SW 1271 (cell line): ENCODE measurements around the gene KCNH2.
A peak's percentile ranks its signal among the peaks of the same experiment; 100 is the strongest.
"Not testable (repeated sequence)": the region's sequence is repeated elsewhere in the genome, so short reads cannot be mapped to it uniquely, and the experiment has no call there.

Experiments used
- DNase-seq, 2 experiments: peaks; one replicate each; lab custom pipeline; 2025; lab: John Stamatoyannopoulos, UW

Gene KCNH2

DNA sequence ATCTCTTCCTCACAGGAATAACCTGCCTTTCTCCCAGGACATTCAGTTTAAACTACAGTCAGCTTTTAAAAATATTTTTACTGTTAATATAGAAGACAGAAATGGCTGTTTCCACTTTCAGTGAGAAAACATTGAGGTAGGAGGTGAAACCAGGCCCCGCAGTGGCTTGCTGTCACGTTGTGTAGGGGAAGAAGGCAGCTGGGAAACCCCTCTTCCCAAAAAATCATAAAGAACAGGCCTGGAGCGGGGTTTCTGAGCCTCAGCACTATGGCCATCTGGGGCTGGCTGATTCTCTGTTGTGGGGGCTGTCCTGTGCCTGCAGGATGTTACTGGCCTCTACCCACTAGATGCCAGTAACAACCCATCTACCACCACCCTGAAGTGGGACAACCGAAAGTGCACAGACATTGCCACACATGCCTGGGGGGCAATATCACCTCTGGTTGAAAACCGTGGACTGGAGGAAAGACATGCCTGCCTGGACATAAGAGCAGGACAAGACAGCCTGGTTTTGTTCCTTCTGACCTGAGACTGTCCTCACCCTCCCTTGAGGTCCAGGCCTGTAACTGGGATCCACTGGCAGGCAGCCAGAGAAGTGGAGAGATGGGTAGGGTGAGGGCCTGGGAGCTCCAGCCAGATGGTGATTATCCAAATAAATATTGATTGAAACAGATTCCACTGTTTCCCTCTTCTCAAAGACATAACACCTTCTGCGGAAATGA, 43.9 kb downstream of the KCNH2 start:
- no peak for DNase-seq

DNA sequence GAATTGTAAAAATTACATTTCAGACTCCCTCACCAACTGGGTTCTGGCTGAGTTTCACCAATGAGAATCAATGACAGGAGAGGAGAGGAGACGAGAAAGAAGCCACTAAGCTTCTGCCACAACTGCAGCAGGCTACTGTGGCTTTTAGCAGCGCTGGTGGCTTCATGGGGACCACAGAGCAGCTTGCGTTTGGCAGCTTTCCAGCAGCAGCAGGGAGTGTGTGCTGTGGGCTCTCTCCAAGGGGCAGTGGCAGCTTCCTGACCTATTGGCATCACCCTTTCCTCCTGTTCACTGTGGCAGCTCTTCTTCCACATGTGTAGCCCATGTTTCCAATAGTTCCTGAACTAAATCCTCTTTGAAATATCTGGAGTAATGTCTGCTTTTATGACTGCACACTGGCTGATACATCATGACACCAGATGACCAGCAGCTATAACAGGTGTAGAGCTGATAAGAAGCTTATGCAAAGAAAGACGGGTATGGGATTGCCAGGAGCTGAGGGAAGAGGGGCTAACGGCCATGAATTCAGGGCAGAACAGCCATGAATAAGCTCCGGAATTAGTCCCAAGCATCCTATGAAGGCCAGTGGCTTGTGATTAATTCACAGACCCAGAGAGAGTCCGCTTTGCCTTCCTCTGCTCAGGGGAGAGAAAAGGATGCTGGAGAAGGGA, 46.8 kb downstream of the KCNH2 start:
- DNase-seq, result no peak

DNA sequence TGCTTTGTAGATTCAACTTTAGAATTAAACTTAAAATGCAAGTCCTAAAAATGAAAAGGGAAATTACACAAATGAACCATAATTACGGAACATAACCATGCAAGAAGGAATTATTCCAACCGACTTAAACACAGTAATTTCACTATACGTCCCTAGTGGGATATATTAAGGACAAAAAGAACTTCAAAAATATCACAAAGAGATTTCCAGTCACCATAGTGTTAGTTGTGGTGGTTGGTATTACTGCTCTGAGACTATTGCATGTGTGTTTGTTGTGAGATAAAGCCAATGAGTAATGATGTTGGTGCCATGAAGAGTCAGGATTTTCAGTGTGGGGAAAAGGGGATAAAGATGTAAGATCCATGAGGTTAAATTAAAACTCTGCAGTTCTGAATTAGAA, 49.6 kb downstream of the KCNH2 start:
- no peak for DNase-seq

- no peak for DNase-seq
Observed at GRCh38 chr7:150927956-150928344, 50.2 kb downstream of the KCNH2 start.

DNA sequence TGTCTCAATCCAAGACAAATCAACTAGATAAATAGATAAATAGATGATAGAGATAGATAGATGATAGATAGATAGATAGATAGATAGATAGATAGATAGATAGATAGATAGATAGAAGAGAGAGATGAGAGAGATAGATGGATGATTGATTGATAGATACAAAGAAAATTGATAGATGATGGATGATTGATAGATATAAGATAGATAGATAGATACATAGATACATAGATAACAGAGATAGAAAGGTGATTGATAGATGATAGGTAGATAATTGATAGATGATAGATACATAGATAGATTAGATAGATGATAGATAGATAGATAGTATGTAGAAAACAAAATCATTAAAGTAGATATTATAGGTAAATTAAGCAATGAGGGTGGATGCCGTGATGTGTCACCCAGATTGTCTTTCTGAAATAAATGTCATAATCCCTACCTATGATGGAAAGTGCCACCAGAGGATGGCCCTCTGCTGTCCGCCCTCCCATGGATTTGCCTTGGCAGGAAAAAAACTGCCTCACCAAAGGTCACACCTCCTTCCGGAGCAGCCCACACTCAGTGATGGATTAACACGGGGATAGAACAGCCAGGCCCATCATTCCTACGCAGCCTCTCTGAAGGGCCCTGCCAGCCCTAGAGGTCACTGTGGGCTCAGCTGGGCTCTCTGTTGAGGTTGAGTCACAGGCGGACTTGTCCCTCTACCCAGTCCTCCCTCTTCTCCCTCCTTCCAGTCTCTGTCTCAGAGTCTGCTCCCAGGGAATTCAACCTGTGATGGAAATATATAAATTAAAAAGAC, 50.8 kb downstream of the KCNH2 start:
- DNase-seq, result no peak

DNA sequence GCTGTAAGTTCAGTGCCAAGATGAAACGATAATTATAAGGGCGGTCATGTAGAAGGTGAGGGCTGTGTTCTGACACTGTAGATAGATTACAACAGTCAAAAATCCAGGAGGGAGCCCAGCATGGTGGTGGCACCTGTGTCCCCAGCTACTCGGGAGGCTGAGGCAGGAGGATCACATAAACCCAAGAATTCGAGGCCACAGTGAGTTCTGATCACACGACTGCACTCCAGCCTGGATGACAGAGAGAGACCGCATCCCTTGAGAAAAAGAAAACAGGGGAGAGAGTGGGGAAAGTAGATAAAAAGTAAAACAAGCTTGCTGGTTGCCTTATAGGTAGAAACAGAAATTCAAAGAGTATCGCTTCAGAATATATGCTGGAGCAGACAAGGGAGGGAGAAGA, 52.1 kb downstream of the KCNH2 start:
- no peak for DNase-seq

GRCh38 chr7:150924369-150924781, 53.7 kb downstream of the KCNH2 start:
- DNase-seq, result no peak

- DNase-seq, result no peak
Observed at GRCh38 chr7:150923802-150924201, 54.3 kb downstream of the KCNH2 start.

DNA sequence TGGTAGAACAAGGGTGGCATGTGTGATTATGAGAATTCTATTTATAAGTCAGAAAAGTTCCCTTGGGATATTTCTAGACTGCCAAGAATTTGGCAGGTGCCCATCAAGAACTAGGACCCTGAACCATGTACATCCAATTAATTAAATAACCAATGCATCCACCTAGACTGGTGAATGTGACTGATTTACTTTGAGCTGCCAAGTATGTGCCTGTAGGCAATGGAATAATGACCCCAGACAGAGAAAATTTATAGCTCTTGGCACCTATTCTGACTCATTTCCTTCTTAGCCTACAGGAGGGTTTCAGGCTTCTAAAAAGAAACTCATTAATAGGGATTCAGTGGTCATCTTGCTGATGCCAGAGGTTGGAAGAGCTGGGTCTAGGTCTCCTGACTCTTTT, 54.9 kb downstream of the KCNH2 start:
- peak in 1 of 2 experiments; percentile 24 for DNase-seq

GRCh38 chr7:150919160-150919559, 59.0 kb downstream of the KCNH2 start:
- no peak for DNase-seq

GRCh38 chr7:150918378-150918777, 59.7 kb downstream of the KCNH2 start:
- no peak for DNase-seq

- DNase-seq, result no peak
Observed at GRCh38 chr7:150917969-150918368, 60.2 kb downstream of the KCNH2 start.

DNA sequence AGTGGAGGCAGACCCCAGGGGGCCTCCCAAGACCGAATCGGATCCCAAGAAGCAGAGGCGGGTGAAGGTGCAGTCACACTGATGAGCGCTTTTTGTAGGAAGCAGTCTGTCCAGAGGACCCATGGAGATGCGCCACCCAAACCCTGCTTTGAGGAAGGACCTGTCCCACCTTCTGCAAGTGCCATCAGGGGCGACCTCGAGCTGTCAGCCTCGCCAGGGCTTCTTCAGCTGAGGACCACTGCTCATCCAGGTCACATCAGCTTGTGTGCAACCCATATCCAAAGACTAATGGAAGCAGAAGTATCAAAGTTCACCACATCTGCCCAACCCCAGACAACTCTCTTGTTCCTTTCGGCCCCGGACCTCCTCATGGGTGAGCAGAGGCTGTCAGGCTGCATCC, 61.5 kb downstream of the KCNH2 start:
- no peak for DNase-seq

- DNase-seq, result no peak
Observed at GRCh38 chr7:150914966-150915365, 63.2 kb downstream of the KCNH2 start.

GRCh38 chr7:150914196-150914595, 63.9 kb downstream of the KCNH2 start:
- no peak for DNase-seq

GRCh38 chr7:150912427-150912826, 65.7 kb downstream of the KCNH2 start:
- DNase-seq, result no peak

DNA sequence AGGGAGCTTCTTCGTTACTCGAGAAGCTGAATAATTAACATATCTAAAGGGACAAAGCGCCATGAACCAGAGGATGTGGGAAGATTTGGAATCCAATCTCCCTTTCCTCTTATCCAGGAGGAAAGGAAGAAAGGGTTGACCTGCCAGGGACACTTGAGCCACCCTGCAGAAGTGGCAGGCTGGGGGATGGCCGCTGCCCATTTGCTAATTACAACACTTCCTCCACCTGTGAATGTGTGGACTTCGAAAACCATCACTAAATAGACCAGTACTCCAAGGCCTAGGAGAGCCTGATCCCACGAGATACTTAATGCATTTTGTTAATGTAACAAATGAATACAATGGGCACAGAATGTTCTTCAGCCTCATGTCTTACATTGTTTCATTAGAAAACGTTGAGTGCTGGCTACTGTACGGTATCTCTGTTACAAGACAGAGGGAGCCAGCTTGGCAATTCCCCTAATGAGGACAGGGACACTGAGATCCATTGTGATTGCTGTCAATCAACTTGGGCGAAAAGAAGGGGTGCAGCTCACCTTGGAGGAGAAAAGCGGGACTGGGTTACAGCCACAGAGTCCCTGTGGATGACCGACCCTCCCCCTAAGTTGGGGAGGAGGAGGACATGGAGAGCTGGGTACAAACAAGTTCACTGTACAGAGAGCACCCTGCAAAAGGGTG, 66.4 kb downstream of the KCNH2 start:
- DNase-seq, result no peak

DNA sequence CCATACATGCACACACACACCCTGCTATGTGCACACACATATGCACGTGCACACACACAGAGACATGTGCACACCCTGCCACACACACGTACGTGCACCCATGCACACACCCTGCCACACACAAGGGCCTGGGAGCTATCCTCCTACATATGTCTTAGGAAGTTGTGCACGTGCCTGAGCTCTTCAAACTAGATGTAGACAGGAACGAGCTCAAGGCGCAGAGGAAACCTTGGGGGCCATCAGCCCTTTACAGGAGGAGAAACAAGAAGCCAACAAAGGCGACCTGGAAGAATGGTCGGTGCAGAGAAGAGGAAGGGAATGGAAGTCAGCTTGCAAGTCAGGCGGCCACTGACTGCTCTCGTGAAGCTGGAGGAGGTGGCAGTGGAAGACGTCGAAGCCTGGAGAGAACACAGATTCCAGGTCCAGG, 67.1 kb downstream of the KCNH2 start:
- DNase-seq, result no peak

- DNase-seq, result not testable (repeated sequence)
Observed at GRCh38 chr7:150910305-150910995, 67.7 kb downstream of the KCNH2 start.

GRCh38 chr7:150909200-150909995, 68.7 kb downstream of the KCNH2 start:
- no peak for DNase-seq

GRCh38 chr7:150908173-150908572, 69.9 kb downstream of the KCNH2 start:
- no peak for DNase-seq
